ENCODE data around the gene ELMO1.

The ELMO1 gene

GRCh38 chr7:37467002-37467401 is 18.3 kb upstream of the ELMO1 start:
- no peak for DNase-seq

DNA sequence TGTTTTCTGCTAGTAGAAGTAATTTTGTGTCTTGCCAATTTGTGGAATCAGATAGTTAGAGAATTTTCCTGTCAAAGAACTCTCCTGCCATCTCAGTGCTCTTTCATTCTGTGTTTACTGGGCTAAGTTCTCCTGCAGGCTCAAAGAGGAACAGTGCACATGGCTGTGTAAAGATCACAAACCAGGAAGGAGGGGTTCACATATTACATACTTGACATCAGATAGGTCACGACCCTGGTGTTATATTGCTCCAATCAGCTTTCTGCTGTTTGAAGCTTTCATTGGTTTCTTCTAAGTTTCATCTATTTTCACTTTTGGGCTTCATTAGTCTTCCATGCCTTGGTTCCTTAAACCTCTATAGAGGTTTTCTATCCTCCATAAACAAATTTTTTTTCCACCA is 13.5 kb upstream of the ELMO1 start:
- no peak for DNase-seq

DNA sequence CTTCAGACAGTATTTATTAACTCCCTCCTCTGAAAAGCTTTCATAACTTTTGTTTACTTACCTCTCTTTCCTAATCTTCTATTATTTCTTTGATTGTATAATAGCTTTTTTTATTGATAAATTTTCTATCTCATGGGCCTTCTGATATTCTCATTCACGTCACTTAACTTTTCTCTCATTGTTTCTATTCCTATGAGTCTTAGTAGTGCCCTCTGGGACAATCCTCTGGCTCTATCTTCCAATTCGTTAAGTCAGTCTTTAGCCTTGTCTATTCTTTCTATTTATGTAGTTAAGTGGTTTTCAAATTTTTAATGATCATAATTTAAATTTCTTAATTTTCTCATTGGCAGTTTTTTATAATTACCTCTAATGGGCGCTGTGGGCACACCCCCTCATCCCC is 6.4 kb upstream of the ELMO1 start:
- DNase-seq: no peak

GRCh38 chr7:37452346-37452745 is 3.7 kb upstream of the ELMO1 start:
- DNase-seq: no peak

DNA sequence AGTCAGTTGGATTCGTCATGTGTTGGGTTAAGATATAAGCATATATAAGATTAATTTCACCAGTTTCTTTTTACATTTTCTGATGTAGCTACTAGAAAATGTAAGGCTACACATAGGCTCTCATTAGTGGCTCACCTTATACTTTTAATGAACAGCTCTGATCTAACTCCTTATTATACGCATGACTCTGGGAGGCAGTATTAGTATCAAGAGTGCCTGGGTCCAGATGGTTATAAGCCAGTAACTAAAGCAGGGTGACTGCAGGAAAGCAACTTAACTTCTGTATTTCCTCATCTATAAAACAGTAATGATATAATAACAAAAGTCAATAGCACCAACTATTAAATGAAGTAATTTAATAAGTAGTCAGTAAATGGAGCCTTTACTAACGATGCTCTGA is 1.4 kb upstream of the ELMO1 start:
- DNase-seq: no peak

DNA sequence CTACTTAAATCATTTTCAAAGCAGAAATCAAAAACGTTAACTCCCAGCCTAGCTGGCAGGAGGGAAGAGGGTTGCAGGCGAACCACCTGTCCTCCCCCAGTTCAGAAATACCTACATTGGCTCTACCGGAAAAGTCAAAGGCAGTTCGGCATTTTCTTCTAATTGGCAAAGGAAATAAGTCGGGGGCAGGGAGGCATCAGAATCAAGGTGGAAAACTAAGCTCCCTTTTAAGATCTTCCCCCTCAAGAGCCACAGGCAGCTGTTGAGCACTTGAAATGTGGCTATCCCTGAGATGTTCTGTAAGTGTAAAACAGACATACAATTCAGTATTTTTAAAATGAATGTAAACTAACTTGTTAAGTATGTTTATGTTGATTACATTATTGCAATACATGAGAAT is 957 bp upstream of the ELMO1 start:
- DNase-seq: no peak

DNA sequence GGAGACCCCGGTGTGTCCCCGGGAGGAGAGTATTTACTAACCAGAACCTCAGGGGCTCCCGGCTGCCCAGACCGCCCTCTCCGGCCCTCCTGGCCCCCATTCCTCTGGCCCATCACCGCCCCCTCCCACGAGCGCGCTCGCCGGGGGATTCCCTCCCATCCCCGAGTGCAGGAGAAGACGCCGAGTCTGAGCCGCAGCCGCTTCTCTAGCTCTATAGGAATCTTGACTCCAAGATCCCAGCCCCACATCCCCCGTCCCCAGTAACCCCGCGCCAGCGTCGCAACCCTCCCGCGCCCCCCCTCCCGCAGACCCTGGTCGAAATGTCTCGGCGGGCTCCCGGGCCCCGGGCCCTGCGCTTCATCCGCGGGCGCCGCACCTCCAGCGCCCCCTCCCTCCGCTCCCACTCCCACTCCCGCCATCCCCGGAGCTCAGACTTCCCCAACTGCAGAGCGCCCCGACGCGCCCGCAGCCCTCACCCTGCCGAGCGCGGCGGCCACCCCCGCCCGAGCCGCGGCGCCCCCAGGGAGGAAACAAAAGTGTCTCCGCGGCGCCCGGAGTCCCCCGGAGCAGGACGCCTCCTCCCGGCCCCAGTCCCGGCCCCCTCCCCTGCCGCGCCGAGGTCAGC is 541 bp downstream of the ELMO1 start:
- DNase-seq: no peak

- no peak for DNase-seq
Measured at GRCh38 chr7:37446371-37446770, 2.3 kb downstream of the ELMO1 start.

DNA sequence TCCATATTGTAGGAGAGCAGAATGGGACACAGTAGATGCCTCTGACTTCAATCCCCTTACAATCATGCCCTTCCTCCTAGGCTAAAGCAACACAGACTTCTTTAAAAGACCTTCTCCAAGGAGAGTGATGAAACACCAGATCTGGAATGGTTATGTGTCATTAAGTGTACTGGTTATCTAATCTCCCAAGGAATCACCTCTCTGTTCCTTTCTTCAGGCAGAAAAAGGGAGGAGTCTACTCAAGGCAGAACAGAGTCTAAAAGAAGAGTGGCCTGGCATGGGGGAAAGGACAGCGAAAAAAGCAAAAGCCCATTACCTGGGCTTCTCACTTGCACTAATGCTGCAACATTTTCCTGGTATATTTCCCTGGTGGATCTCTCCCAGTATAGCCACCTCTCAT is 2.9 kb downstream of the ELMO1 start:
- no peak for DNase-seq

GRCh38 chr7:37445064-37445723 is 3.5 kb downstream of the ELMO1 start:
- DNase-seq: no peak

- DNase-seq: no peak
Measured at GRCh38 chr7:37443627-37444026, 5.0 kb downstream of the ELMO1 start.

GRCh38 chr7:37442268-37442667 is 6.4 kb downstream of the ELMO1 start:
- DNase-seq: no peak

GRCh38 chr7:37441816-37442215 is 6.8 kb downstream of the ELMO1 start:
- no peak for DNase-seq

- no peak for DNase-seq
Measured at GRCh38 chr7:37441386-37441760, 7.3 kb downstream of the ELMO1 start.

DNA sequence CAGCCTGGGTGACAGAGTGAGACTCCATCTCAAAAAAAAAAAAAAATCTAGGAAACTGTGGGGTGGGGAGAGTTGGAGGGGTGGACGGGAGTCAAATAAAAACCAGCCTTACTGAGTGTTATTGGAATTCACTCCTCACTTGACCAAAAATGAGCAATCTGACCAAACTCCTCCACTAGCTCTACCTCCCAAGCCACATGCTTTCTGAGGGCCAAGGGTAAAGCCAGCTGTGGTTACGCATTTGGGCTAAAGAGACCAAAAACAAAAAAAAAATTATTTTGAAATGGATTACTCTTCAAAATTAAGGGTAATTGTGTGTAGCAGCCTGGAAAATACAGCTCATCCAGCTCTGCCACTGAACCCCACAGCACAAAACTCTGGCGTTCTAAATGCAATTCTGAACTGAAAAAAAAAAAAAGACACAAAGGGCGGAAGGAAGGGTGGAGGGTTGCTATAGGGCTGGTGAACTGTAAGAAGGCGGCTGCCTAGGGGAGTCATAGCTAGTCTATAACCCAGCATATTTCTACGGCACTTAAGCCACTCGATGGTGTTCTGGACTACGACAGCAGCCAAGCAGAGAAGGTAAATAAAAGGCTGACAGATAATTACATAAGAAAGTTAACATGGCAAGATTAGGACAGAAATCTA is 7.8 kb downstream of the ELMO1 start:
- peak; percentile 54 for DNase-seq

- DNase-seq: no peak
Measured at GRCh38 chr7:37439653-37440026, 9.0 kb downstream of the ELMO1 start.

DNA sequence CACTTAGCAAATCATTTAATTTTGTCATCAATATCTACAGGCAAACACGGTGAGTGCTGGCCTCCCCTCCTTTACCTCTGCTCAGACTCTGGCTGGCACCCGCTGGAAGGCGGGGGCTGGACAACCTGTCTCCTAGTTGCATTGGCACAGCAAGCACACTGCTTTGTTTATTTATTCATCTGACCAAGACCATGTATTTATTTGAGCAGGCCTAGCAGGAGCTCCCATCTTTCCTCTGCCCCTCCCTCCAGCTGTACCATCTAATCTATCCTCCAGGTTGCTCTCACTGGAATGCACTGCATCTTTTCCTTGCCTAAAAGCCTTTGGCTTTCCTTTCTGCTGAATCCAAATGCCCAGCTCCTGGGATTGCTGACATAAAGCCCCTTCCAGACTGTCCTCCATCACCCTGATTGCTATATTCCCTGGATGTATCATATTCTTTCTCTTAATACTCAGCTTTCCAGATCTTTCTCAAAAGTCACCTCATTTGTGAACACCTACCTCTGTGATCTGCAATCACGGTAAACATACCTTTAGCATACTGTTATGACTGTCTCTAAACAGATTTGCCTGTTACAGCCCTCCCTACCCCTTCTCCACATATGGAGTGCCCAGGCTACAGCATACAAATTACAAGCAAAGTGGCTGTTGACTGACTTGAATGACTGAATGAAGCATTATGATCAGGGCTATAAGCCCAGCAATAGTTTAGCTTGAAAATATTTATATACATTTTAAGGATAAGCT is 9.6 kb downstream of the ELMO1 start:
- DNase-seq: no peak

DNA sequence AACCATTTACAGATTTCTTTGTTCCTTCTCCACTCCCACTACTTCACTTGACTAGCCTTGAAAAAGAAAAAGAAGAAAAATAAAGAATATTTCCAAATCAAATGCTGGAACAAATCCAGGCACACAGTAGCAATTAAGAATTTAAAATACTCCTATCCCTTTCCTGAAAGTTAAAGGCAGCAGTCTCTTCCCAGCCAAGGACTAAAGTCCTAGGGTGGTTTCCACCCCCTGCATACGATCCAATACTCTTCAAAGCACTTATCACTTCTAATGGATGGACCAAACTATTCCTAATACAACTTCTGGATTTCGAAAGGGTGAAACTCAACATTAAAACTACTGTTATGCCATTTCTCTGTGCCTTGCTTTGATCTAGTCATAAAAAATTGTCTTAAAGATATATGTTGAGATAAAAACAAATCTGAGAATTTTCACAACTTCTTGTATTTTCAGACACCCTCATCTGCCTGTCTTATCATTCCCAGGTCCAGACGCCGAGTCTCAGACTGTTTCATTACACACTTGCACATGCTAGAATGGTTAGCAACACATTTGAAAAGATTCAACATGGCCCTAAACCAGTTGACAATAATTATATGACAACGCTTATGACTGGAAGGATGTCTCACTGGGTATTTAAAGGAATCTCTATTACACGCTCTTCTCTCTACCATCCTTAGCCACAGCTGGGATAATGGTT is 13.4 kb downstream of the ELMO1 start:
- DNase-seq: no peak

DNA sequence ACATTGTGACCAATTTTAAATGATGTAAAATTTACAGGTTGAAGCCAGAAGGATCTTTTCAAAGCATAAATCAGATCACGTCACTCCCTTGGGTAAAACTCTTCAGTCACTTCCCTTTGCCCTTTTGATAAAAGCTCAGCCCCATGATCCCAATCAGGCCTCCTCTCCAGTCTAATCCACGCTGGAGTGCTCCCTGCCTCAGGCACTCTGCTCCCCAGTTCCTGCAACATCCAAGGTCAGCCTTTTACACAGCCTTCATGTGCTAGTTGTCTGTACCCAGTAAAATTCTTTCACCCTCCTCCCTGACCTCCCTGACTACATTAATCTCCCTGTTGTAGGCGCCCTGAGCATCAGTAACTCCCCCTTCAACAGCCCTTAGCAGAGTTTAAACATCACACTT is 14.1 kb downstream of the ELMO1 start:
- DNase-seq: no peak

DNA sequence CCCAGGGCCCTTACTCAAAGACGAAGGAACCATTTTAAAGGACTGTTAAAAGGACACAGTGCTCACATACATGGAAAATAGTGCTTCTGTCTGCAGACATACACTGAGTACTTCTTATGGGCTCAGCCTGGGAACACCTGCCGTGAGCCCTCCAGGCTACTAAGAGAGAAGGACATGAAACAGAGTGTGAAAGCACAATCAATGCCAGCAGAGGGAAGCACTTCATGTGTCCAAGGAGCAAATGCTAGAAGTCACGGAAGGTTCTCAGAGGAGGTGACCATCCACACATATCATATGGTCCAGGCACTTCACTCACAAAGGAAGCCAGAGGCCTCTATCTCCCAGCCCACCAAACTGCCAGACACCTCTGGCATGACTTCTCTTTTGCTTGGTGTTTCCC is 15.5 kb downstream of the ELMO1 start:
- DNase-seq: no peak

DNA sequence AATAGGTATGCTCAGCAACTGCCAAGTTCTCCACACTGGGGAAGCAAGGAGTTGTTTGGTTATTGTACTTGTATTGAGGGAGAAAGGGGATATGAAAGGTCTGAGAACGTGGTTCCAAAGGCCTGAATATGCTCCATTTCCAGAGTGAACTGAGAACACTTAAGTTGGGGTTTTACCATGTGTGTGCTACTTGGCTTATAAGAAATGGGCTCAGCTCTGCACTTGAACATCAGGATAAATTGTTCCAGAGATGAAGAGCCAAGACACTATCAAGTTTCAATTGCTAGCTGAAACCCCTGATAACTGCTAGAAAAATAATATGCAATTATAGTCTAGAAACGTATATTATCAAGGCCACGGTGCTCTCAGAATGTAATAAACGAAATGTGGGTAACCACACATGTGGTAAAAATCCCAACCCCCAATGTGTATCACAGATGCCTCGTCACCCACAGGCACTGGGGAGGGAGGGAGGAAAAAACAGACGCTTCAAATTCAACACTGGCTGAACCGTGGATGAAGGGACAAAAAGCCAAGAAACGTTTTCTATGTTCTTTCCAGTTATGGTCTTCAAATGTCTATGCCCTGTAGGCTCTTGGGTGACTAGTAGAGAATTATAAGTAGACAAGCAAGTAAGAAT is 16.3 kb downstream of the ELMO1 start:
- peak; percentile 35 for DNase-seq

GRCh38 chr7:37431413-37431812 is 17.3 kb downstream of the ELMO1 start:
- DNase-seq: no peak

GRCh38 chr7:37430640-37431039 is 18.0 kb downstream of the ELMO1 start:
- DNase-seq: no peak

Data from CD4-positive, alpha-beta T cell treated with Interleukin-4 for 4 hours (primary cell).